ENCODE data around the gene KCNQ2. TPM values are rescaled to one million over a fixed set of nuclear protein-coding genes. Genes with fewer than 3 reads are reported as not detected.
A peak's percentile ranks its signal among the peaks of the same experiment; 100 is the strongest.

Gene KCNQ2
- total RNA-seq, 1 experiment from 2014 or later: 0.25 TPM

DNA sequence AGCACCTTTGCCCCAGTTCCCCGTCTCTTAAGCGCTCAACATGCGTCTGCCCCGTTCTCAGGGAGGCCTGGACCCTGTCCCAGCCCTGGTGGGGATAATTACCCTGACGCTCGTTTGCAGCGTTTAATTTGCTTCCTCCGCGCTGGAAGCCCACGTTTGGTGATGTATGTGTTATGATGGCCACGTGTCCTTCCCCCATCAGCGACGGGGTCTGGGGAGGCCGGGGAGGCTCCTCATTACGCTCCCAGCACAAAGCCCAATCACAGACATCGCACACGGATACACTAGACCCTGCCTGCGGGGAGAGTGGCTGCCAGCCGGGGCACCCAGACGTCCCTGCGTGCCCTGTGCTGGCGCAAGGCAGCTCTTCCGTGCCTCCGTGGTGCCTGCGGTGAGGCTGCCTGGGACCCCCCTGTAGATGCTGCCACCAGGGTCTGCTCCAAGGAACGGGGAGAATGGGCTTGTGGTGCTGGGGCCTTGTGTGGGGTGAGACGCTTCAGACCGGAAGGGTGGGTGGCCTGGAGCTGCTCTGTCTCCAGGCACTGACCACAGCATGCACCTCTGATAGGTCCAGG, 101.1 kb downstream of the KCNQ2 start:
- Histone ChIP-seq H3K4me3 (ENCODE audit: low read depth, low read length) (no peak overlapping the region), H3K4me1 (peaks cover 10% of the 10 kb centered on the region; the same call in 1 of the 2 replicates), H3K36me3 (ENCODE audit: control insufficient read depth, insufficient read depth, low read length) (no peaks in the 10 kb centered on the region), H3K9me3 (no peaks in the 10 kb centered on the region), H3K27me3 (replicated peaks; ENCODE audit: control insufficient read depth, insufficient read depth, low read length) (no peaks in the 10 kb centered on the region)
- TF ChIP-seq, protein P1, sequence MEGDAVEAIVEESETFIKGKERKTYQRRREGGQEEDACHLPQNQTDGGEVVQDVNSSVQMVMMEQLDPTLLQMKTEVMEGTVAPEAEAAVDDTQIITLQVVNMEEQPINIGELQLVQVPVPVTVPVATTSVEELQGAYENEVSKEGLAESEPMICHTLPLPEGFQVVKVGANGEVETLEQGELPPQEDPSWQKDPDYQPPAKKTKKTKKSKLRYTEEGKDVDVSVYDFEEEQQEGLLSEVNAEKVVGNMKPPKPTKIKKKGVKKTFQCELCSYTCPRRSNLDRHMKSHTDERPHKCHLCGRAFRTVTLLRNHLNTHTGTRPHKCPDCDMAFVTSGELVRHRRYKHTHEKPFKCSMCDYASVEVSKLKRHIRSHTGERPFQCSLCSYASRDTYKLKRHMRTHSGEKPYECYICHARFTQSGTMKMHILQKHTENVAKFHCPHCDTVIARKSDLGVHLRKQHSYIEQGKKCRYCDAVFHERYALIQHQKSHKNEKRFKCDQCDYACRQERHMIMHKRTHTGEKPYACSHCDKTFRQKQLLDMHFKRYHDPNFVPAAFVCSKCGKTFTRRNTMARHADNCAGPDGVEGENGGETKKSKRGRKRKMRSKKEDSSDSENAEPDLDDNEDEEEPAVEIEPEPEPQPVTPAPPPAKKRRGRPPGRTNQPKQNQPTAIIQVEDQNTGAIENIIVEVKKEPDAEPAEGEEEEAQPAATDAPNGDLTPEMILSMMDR (IDR thresholded peaks at IDR 0.05; ENCODE audit: insufficient read depth in 1 of 2, low read depth in 1 of 2, low read length in 1 of 2, severe bottlenecking in 1 of 2, unreplicated experiment in 1 of 2): no peak
- intact Hi-C loops (cut with micrococcal nuclease; ENCODE audit: unreplicated experiment): no loop called here
- no TSS peak for BruUV-seq (replicated peaks)
- Mint-ChIP-seq H3K4me3 (ENCODE audit: unreplicated experiment) (no peak overlapping the region), H3K27ac (ENCODE audit: unreplicated experiment) (no peak overlapping the region), H3K36me3 (ENCODE audit: insufficient read depth, unreplicated experiment) (no peaks in the 10 kb centered on the region), H3K4me1 (ENCODE audit: low read depth, unreplicated experiment) (no peaks in the 10 kb centered on the region), H3K27me3 (ENCODE audit: insufficient read depth, unreplicated experiment) (peaks cover 8% of the 10 kb centered on the region), H3K9me3 (ENCODE audit: unreplicated experiment) (no peaks in the 10 kb centered on the region)
- CTCF ChIA-PET: interaction anchor here (0.7 to 1.0 kb wide), 3 partner anchors 9 to 492 kb away, joined by 3 to 20 read pairs (median 8); no protein-coding TSS in a partner anchor
- no peak for DNase-seq
- POLR2A ChIA-PET: no interaction called here

DNA sequence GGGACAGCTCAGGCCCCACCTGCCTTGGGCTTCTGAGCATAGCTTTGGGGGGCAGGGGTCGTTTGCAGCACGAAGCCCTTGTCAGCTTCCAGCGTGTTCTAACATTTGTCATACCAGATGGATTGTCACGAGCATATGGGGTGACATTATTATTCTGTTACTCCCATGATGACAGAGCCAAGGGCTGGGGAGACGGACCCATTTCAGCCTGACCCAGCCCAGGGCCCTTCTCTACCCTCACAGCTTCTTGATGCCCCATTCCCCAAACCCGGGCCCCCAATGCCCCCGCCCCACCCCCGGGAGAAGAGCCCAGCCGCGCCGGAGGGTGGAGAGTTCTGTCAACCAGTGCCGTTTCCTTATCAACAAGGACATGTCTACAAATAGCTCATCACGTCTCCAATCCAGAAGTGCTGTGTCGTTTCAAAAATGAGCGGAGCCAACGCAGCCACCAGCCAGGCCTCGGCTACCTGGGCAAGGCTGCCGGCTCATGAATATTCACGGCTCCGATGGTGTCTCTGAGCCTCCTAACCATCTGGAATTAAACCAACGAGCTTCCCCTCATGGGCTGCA, 101.8 kb downstream of the KCNQ2 start:
- H3K4me3 ChIP-seq (ENCODE audit: low read depth, low read length): no peak overlapping the region
- no TSS peak for BruUV-seq (replicated peaks)
- Mint-ChIP-seq H3K4me3 (ENCODE audit: unreplicated experiment) (no peak overlapping the region), H3K9me3 (ENCODE audit: unreplicated experiment) (no peaks in the 10 kb centered on the region), H3K27me3 (ENCODE audit: insufficient read depth, unreplicated experiment) (peaks cover 4% of the 10 kb centered on the region), H3K4me1 (ENCODE audit: low read depth, unreplicated experiment) (no peaks in the 10 kb centered on the region), H3K27ac (ENCODE audit: unreplicated experiment) (no peak overlapping the region), H3K36me3 (ENCODE audit: insufficient read depth, unreplicated experiment) (no peaks in the 10 kb centered on the region)
- H3K27me3 ChIP-seq (replicated peaks; ENCODE audit: control insufficient read depth, insufficient read depth, low read length): no peaks in the 10 kb centered on the region
- DNase-seq: no peak
- CTCF ChIA-PET: interaction anchor here (0.6 to 1.4 kb wide), 6 partner anchors 8 to 492 kb away, joined by 3 to 20 read pairs (median 4); no protein-coding TSS in a partner anchor
- H3K36me3 ChIP-seq (ENCODE audit: control insufficient read depth, insufficient read depth, low read length): no peaks in the 10 kb centered on the region
- H3K9me3 ChIP-seq: no peaks in the 10 kb centered on the region
- POLR2A ChIA-PET: interaction anchor here (0.6 kb wide), 1 partner anchor 11 kb away, joined by 3 read pairs; no protein-coding TSS in a partner anchor
- TF ChIP-seq, protein P1 (IDR thresholded peaks at IDR 0.05; ENCODE audit: insufficient read depth in 1 of 2, low read depth in 1 of 2, low read length in 1 of 2, severe bottlenecking in 1 of 2, unreplicated experiment in 1 of 2): no peak
- peaks cover 10% of the 10 kb centered on the region; the same call in 1 of the 2 replicates for H3K4me1 ChIP-seq
- intact Hi-C loops (cut with micrococcal nuclease; ENCODE audit: unreplicated experiment): no loop called here

- no peaks in the 10 kb centered on the region for H3K36me3 Mint-ChIP-seq (ENCODE audit: insufficient read depth, unreplicated experiment)
- no peak for DNase-seq
- ChIA-PET CTCF (interaction anchor here (0.6 to 1.4 kb wide), 4 partner anchors 8 to 115 kb away, joined by 3 to 6 read pairs (median 3); no protein-coding TSS in a partner anchor), POLR2A (no interaction called here)
- peaks cover 4% of the 10 kb centered on the region for H3K27me3 Mint-ChIP-seq (ENCODE audit: insufficient read depth, unreplicated experiment)
- H3K27me3 ChIP-seq (replicated peaks; ENCODE audit: control insufficient read depth, insufficient read depth, low read length): no peaks in the 10 kb centered on the region
- TF ChIP-seq, protein P1 (IDR thresholded peaks at IDR 0.05; ENCODE audit: insufficient read depth in 1 of 2, low read depth in 1 of 2, low read length in 1 of 2, severe bottlenecking in 1 of 2, unreplicated experiment in 1 of 2): peak; percentile 10 to 16
- no peaks in the 10 kb centered on the region for H3K9me3 Mint-ChIP-seq (ENCODE audit: unreplicated experiment)
- H3K9me3 ChIP-seq: no peaks in the 10 kb centered on the region
- H3K4me1 ChIP-seq: peaks cover 8% of the 10 kb centered on the region; the same call in 1 of the 2 replicates
- no peak overlapping the region for H3K4me3 ChIP-seq (ENCODE audit: low read depth, low read length)
- no peak overlapping the region for H3K4me3 Mint-ChIP-seq (ENCODE audit: unreplicated experiment)
- no peak overlapping the region for H3K27ac Mint-ChIP-seq (ENCODE audit: unreplicated experiment)
- intact Hi-C loops (cut with micrococcal nuclease; ENCODE audit: unreplicated experiment): no loop called here
- H3K36me3 ChIP-seq (ENCODE audit: control insufficient read depth, insufficient read depth, low read length): no peaks in the 10 kb centered on the region
- no peaks in the 10 kb centered on the region for H3K4me1 Mint-ChIP-seq (ENCODE audit: low read depth, unreplicated experiment)
- BruUV-seq (replicated peaks): no TSS peak
These were observed 102.5 kb downstream of the KCNQ2 start for GRCh38 chr20:63369724-63370617.

Measured in Caco-2 (cell line).